Measurements from ENCODE around the gene MED10.
A peak's percentile ranks its signal among the peaks of the same experiment; 100 is the strongest.

Gene MED10

DNA sequence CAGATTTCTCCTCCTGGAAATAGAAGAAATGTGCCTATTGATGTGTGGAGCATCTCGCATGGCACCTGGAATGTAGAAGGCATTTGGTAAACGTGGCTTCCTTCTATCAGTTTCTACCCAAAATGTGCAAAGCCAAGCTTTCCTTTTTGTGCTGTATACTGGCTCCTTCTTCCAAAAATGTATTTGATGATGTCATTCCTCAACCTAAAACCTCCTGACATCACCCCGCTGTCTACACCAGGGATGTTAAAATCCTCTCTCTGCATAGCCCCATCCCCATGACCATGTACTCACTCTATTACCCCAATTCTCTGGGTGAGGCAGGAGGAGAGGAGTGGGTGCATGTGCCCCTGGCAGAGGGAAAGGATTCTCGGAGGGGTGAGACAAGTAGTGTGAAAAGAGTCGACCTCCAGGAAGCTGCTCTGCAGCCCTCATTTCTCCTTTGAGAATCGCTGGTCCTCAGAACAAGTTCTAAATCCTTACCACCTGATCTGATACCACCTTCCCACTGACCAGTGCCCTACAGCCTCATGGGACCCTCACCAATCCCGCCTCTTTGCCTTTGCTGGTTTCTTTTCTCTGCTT is 11.7 kb upstream of the MED10 start:
- Histone ChIP-seq H3K36me3 (ENCODE audit: control insufficient read depth in 2 of 2, insufficient read depth in 2 of 2, low read length in 2 of 2) (no peaks in the 10 kb centered on the region), H3K4me1 (ENCODE audit: control insufficient read depth, insufficient read depth, low read length) (no peaks in the 10 kb centered on the region), H3K4me3 (ENCODE audit: low read length in 2 of 2) (no peak overlapping the region), H3K27ac (ENCODE audit: low read length) (no peak overlapping the region), H3K9ac (ENCODE audit: low read length in 2 of 2) (no peak overlapping the region), H3K27me3 (ENCODE audit: control insufficient read depth in 1 of 2, insufficient read depth in 2 of 2, low read length in 2 of 2) (peaks cover under 1 to 13% of the 10 kb centered on the region in 2 donors), H3K9me3 (ENCODE audit: control insufficient read depth in 2 of 2, low read length in 2 of 2) (no peaks in the 10 kb centered on the region)

DNA sequence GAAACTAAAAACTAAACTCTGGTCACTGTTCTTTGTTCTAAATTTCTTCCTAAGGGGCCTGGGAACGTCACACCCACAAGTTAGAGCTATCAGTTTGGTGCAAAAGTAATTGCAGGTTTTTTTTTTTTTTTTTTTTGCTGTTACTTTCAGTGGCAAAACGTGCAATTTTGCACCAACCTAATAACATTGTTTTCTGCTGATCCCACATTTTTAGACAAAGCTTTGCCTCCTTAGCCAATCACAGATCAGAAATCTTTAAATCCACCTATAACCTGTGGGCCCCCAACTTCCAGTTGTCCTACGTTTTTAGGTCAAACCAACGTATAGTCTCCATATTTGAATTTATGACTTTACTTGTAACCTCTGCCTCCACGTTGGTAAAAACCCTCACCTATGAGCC is 11.1 kb upstream of the MED10 start:
- H3K9me3 ChIP-seq (ENCODE audit: control insufficient read depth in 2 of 2, low read length in 2 of 2) = no peaks in the 10 kb centered on the region
- peaks cover 3 to 10% of the 10 kb centered on the region in 2 donors for H3K27me3 ChIP-seq (ENCODE audit: control insufficient read depth in 1 of 2, insufficient read depth in 2 of 2, low read length in 2 of 2)
- no peak overlapping the region for H3K27ac ChIP-seq (ENCODE audit: low read length)
- no peak overlapping the region for H3K9ac ChIP-seq (ENCODE audit: low read length in 2 of 2)
- no peaks in the 10 kb centered on the region for H3K36me3 ChIP-seq (ENCODE audit: control insufficient read depth in 2 of 2, insufficient read depth in 2 of 2, low read length in 2 of 2)
- H3K4me3 ChIP-seq (ENCODE audit: low read length in 2 of 2) = no peak overlapping the region
- no peaks in the 10 kb centered on the region for H3K4me1 ChIP-seq (ENCODE audit: control insufficient read depth, insufficient read depth, low read length)

DNA sequence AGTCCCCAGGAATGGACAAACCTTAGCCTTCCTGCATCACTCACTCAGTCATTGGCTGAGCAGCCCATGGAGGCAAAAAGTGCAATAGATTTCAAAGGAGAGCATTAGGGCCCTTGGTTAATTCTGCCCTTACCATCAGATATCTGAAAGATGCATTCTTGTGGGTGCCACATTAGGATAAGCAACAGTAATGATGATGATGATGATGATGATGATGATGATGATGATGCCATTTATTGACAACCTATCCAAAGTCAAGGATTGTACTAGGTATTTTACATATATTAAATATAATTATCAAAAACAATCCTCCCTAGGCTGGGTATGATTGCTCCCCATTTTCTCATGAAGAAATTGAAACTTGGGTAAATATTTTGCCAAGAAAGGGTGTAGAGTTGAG is 9.6 kb upstream of the MED10 start:
- Histone ChIP-seq H3K36me3 (ENCODE audit: control insufficient read depth in 2 of 2, insufficient read depth in 2 of 2, low read length in 2 of 2) (no peaks in the 10 kb centered on the region), H3K9me3 (ENCODE audit: control insufficient read depth in 2 of 2, low read length in 2 of 2) (no peaks in the 10 kb centered on the region), H3K4me1 (ENCODE audit: control insufficient read depth, insufficient read depth, low read length) (no peaks in the 10 kb centered on the region), H3K27me3 (ENCODE audit: control insufficient read depth in 1 of 2, insufficient read depth in 2 of 2, low read length in 2 of 2) (peaks cover 3 to 4% of the 10 kb centered on the region in 2 donors), H3K9ac (ENCODE audit: low read length in 2 of 2) (no peak overlapping the region), H3K4me3 (ENCODE audit: low read length in 2 of 2) (no peak overlapping the region), H3K27ac (ENCODE audit: low read length) (no peak overlapping the region)

DNA sequence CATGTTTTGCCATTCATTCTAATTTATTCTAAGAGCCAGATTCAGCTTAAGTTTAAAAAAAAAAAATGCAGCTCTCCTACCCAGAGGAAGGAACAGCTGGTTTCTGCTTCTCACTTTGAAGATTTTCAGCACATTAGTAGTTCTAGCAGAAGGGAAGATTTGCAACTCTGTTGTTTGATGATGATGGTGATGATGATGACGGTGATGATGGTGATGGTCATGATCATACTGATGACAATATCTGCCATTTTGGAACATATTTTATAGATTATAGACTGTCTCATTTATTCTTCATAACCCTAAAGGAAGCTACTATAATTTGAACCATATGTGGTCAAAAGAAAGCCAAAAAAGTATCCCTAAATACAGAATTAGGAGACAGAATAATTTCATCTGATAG is 7.9 kb upstream of the MED10 start:
- Histone ChIP-seq H3K4me1 (ENCODE audit: control insufficient read depth, insufficient read depth, low read length) (no peaks in the 10 kb centered on the region), H3K27me3 (ENCODE audit: control insufficient read depth in 1 of 2, insufficient read depth in 2 of 2, low read length in 2 of 2) (peaks cover 3 to 4% of the 10 kb centered on the region in 2 donors), H3K27ac (ENCODE audit: low read length) (no peak overlapping the region), H3K4me3 (ENCODE audit: low read length in 2 of 2) (no peak overlapping the region), H3K9ac (ENCODE audit: low read length in 2 of 2) (no peak overlapping the region), H3K36me3 (ENCODE audit: control insufficient read depth in 2 of 2, insufficient read depth in 2 of 2, low read length in 2 of 2) (no peaks in the 10 kb centered on the region), H3K9me3 (ENCODE audit: control insufficient read depth in 2 of 2, low read length in 2 of 2) (no peaks in the 10 kb centered on the region)

DNA sequence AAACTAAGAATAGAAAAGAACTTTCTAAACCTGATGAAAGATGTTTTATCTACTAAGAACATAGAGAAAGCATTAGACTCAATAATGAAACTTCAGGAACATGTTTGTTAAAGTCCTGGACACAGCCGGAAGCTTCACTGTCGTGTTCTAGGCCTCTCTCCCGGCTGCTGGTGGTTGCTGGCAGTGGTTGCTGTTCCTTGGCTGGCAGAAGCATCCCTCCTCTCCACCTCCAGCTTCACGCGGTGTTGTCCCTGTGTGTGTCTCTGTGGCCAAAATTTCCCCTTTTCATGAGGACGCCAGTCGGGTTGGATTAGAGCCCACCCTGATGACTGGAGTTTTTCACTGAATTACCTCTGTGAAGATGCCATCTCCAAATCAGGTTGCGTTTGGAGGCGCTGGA is 6.5 kb upstream of the MED10 start:
- Histone ChIP-seq H3K27ac (ENCODE audit: low read length) (no peak overlapping the region), H3K9me3 (ENCODE audit: control insufficient read depth in 2 of 2, low read length in 2 of 2) (no peaks in the 10 kb centered on the region), H3K4me3 (ENCODE audit: low read length in 2 of 2) (no peak overlapping the region), H3K36me3 (ENCODE audit: control insufficient read depth in 2 of 2, insufficient read depth in 2 of 2, low read length in 2 of 2) (no peaks in the 10 kb centered on the region), H3K27me3 (ENCODE audit: control insufficient read depth in 1 of 2, insufficient read depth in 2 of 2, low read length in 2 of 2) (peaks cover 2 to 3% of the 10 kb centered on the region in 2 donors), H3K9ac (ENCODE audit: low read length in 2 of 2) (no peak overlapping the region), H3K4me1 (ENCODE audit: control insufficient read depth, insufficient read depth, low read length) (no peaks in the 10 kb centered on the region)

DNA sequence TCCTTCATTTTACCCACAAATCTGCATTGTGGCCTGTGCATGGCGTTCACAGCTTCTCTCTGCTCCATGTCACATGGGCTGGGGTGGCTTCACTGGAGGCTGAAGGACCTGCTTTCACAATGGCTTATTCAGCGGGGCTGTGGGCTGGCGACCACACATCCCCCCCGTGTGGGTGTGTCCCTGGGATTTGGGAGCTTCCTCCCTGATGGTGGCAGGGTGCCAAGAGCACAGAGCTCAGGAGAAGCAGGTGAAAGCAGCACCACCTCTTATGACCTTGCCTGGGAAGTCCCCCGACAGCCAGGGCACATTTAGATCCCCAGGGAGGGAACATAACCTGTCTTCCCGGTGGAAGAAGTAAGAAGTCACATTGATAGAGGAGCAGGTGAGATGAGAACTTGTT is 5.0 kb upstream of the MED10 start:
- H3K4me3 ChIP-seq (ENCODE audit: low read length in 2 of 2) = no peak overlapping the region
- H3K9me3 ChIP-seq (ENCODE audit: control insufficient read depth in 2 of 2, low read length in 2 of 2) = no peaks in the 10 kb centered on the region
- peaks cover 10% of the 10 kb centered on the region for H3K4me1 ChIP-seq (ENCODE audit: control insufficient read depth, insufficient read depth, low read length)
- H3K9ac ChIP-seq (ENCODE audit: low read length in 2 of 2) = no peak overlapping the region
- peaks cover 2 to 3% of the 10 kb centered on the region in 2 donors for H3K27me3 ChIP-seq (ENCODE audit: control insufficient read depth in 1 of 2, insufficient read depth in 2 of 2, low read length in 2 of 2)
- no peak overlapping the region for H3K27ac ChIP-seq (ENCODE audit: low read length)
- H3K36me3 ChIP-seq (ENCODE audit: control insufficient read depth in 2 of 2, insufficient read depth in 2 of 2, low read length in 2 of 2) = no peaks in the 10 kb centered on the region

DNA sequence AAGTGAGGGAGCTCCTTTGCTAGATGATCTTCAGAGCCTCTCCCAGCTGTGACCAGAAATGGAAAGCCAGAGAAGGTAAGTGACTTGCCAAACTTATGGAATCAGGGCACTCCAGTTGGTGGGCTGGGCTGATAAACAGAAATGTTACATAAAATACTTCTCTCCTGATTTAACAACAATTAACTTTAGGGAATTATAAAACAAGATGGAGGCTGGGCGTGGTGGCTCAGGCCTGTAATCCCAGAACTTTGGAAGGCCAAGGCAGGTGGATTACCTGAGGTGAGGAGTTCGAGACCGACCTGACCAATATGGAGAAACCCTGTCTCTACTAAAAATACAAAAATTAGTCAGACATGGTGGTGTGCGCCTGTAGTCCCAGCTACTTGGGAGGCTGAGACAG is 899 bp upstream of the MED10 start:
- Histone ChIP-seq H3K9me3 (ENCODE audit: control insufficient read depth in 2 of 2, low read length in 2 of 2) (no peaks in the 10 kb centered on the region), H3K27me3 (ENCODE audit: control insufficient read depth in 1 of 2, insufficient read depth in 2 of 2, low read length in 2 of 2) (no peaks in the 10 kb centered on the region), H3K36me3 (ENCODE audit: control insufficient read depth in 2 of 2, insufficient read depth in 2 of 2, low read length in 2 of 2) (peaks cover 15 to 19% of the 10 kb centered on the region in 2 donors), H3K4me1 (ENCODE audit: control insufficient read depth, insufficient read depth, low read length) (peaks cover 23% of the 10 kb centered on the region), H3K4me3 (ENCODE audit: low read length in 2 of 2) (peak overlapping the region; percentile 70 to 95), H3K9ac (ENCODE audit: low read length in 2 of 2) (peak overlapping the region in 1 of 2 donors; percentile 50), H3K27ac (ENCODE audit: low read length) (peak overlapping the region; percentile 55)

DNA sequence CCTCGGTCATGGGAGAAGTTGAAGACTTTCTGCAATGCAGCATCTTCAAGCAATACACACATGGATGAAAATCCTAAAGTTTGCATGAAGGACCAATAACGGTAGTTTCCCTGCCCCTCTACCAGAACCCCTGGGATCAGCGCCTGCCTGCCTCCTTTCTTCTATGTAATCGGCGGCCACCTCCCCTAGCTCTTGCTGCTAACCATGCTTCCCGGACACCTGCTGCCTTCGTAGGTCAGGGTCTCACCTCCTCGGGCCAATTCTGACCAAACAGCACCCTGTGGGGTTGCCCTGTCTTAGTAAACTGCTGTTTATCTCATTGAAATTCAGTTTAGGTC is 388 bp upstream of the MED10 start:
- H3K27ac ChIP-seq (ENCODE audit: low read length) = peak overlapping the region; percentile 55

DNA sequence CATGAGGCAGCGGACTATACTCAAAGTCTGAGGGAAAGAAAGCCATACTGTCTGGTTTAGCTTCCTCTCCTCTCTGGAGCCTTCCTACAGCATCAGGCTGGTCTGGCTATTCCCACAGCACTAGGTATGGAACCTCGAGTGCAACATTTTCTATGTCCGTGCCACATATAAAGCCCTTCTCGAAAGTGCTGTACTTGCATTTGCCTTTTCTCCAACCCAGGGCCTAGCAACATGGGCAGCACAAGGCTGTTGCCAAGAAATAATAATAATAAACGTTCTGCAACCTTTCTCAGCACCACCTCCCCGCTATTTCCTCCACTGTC is 804 bp downstream of the MED10 start:
- H3K27me3 ChIP-seq (ENCODE audit: control insufficient read depth in 1 of 2, insufficient read depth in 2 of 2, low read length in 2 of 2) = no peaks in the 10 kb centered on the region
- H3K27ac ChIP-seq (ENCODE audit: low read length) = peak overlapping the region; percentile 79
- peaks cover 25 to 36% of the 10 kb centered on the region in 2 donors for H3K36me3 ChIP-seq (ENCODE audit: control insufficient read depth in 2 of 2, insufficient read depth in 2 of 2, low read length in 2 of 2)
- H3K9me3 ChIP-seq (ENCODE audit: control insufficient read depth in 2 of 2, low read length in 2 of 2) = no peaks in the 10 kb centered on the region
- H3K9ac ChIP-seq (ENCODE audit: low read length in 2 of 2) = peak overlapping the region; percentile 78 to 90
- H3K4me3 ChIP-seq (ENCODE audit: low read length in 2 of 2) = peak overlapping the region; percentile 70 to 95
- peaks cover 23% of the 10 kb centered on the region for H3K4me1 ChIP-seq (ENCODE audit: control insufficient read depth, insufficient read depth, low read length)

More for the DNA sequence above, 388 bp upstream of the MED10 start:
- Histone ChIP-seq H3K27me3 (ENCODE audit: control insufficient read depth in 1 of 2, insufficient read depth in 2 of 2, low read length in 2 of 2) (no peaks in the 10 kb centered on the region), H3K36me3 (ENCODE audit: control insufficient read depth in 2 of 2, insufficient read depth in 2 of 2, low read length in 2 of 2) (peaks cover 15 to 25% of the 10 kb centered on the region in 2 donors), H3K4me3 (ENCODE audit: low read length in 2 of 2) (peak overlapping the region; percentile 70 to 95), H3K9ac (ENCODE audit: low read length in 2 of 2) (peak overlapping the region; percentile 50 to 85), H3K4me1 (ENCODE audit: control insufficient read depth, insufficient read depth, low read length) (peaks cover 23% of the 10 kb centered on the region), H3K9me3 (ENCODE audit: control insufficient read depth in 2 of 2, low read length in 2 of 2) (no peaks in the 10 kb centered on the region)

DNA sequence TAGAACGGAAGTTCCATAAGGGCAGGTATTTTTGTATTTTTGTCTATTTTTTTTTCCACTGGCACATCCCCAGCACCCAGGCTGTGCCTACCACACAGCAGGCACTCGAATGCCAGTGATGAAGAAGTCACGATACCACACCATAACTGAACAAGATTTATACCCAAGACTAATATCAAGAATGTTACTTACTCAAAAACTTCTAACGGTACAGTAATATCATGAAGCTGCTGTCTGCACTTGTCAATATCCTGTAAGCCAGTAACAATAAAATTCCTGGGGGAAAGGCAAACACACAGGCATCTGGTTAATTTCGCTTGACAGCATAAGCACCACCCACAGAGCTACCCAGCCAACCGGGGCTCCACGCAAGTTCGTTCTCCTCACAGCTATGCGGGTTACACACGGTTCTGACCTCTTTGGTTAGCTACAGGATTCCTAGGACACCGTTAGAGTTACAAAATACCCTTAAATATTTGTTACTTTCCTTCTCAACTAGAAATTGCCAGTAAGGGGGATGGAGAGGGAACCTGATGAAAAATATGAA is 1.3 kb downstream of the MED10 start:
- Histone ChIP-seq H3K9me3 (ENCODE audit: control insufficient read depth in 2 of 2, low read length in 2 of 2) (no peaks in the 10 kb centered on the region), H3K27ac (ENCODE audit: low read length) (peak overlapping the region; percentile 79), H3K4me1 (ENCODE audit: control insufficient read depth, insufficient read depth, low read length) (peaks cover 23% of the 10 kb centered on the region), H3K36me3 (ENCODE audit: control insufficient read depth in 2 of 2, insufficient read depth in 2 of 2, low read length in 2 of 2) (peaks cover 30 to 40% of the 10 kb centered on the region in 2 donors), H3K4me3 (ENCODE audit: low read length in 2 of 2) (peak overlapping the region; percentile 70 to 95), H3K27me3 (ENCODE audit: control insufficient read depth in 1 of 2, insufficient read depth in 2 of 2, low read length in 2 of 2) (no peaks in the 10 kb centered on the region), H3K9ac (ENCODE audit: low read length in 2 of 2) (peak overlapping the region in 1 of 2 donors; percentile 78)

DNA sequence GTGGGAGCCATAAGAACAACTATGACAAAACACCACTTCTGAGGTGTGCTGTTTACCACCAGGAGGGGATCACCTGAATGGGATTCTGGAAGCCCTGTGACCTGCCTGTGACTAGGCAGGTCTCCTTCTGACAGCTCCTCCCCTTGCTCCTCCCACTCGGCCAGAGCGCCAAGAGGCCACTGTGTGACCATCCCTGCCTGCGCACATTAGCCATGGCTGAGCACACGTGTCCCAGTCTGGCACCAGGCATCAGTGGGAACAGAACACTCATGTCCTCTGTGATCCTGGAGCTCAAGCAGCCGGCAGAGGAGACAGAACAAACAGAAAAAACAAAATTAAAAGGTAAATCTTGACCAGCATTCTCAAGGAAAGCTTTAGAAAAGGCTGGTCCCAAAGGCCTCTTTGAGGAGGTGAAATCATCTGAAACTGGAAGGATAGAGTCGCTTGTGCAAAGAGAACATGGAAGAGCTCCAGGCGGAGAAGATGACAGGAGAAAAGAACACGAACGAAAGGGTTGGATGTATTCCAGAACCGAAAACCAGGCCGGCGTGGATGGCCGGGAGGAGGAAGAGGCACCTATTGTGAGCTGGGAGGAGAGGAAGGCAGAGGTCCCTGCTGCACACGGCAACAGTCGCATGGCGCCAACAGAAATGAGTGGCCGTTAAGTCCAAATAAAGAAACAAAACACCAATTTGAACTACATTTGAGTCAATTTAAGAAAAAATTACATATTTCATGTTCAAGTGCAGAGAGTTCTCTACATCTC is 5.1 kb downstream of the MED10 start:
- Histone ChIP-seq H3K9me3 (ENCODE audit: control insufficient read depth in 2 of 2, low read length in 2 of 2) (no peaks in the 10 kb centered on the region), H3K27ac (ENCODE audit: low read length) (no peak overlapping the region), H3K36me3 (ENCODE audit: control insufficient read depth in 2 of 2, insufficient read depth in 2 of 2, low read length in 2 of 2) (peaks cover 55 to 68% of the 10 kb centered on the region in 2 donors), H3K9ac (ENCODE audit: low read length in 2 of 2) (no peak overlapping the region), H3K4me1 (ENCODE audit: control insufficient read depth, insufficient read depth, low read length) (peaks cover 14% of the 10 kb centered on the region), H3K27me3 (ENCODE audit: control insufficient read depth in 1 of 2, insufficient read depth in 2 of 2, low read length in 2 of 2) (no peaks in the 10 kb centered on the region), H3K4me3 (ENCODE audit: low read length in 2 of 2) (no peak overlapping the region)
